OCI-LY1 (cell line): ENCODE results near the gene SLC17A2.

Experiments used
- H2AFZ ChIP-seq: fragments of 200-600 bp; sonication (generic), shearing (Covaris generic); 2 replicates; pipeline ENCODE4 v1.6.0; 2014; ENCODE audit warnings: antibody characterized with exemption, mild to moderate bottlenecking, low read length
- H3F3A ChIP-seq: fragments of 200-600 bp; sonication (generic), shearing (Covaris generic); 2 replicates; pipeline ENCODE4 v1.6.0; 2014; ENCODE audit warnings: mild to moderate bottlenecking, antibody characterized with exemption, low read length, moderate library complexity; ENCODE audit not compliant: insufficient read depth
- H3K27ac ChIP-seq: fragments of 200-600 bp; sonication (generic); 2 replicates; pipeline ENCODE4 v1.5.1; 2014; ENCODE audit warnings: low read length, mixed run types, mild to moderate bottlenecking, low read depth; ENCODE audit not compliant: poor library complexity, severe bottlenecking
- H3K27me3 ChIP-seq: fragments of 200-600 bp; sonication (generic); 2 replicates; pipeline ENCODE4 v1.6.0; 2014; ENCODE audit warnings: antibody characterized with exemption, mild to moderate bottlenecking, low read length, moderate library complexity; ENCODE audit not compliant: insufficient read depth
- H3K36me3 ChIP-seq: fragments of 200-600 bp; sonication (generic); 2 replicates; pipeline ENCODE4 v1.6.1; 2014; ENCODE audit warnings: mild to moderate bottlenecking, antibody characterized with exemption, low read length, moderate library complexity, mixed read lengths; ENCODE audit not compliant: insufficient read depth
- H3K4me1 ChIP-seq: fragments of 200-600 bp; sonication (generic); 2 replicates; pipeline ENCODE4 v1.5.1; 2014; ENCODE audit warnings: mild to moderate bottlenecking, low read length, moderate library complexity; ENCODE audit not compliant: insufficient read depth, severe bottlenecking
- H3K4me2 ChIP-seq: fragments of 200-600 bp; sonication (generic), shearing (Covaris generic); 2 replicates; pipeline ENCODE4 v1.6.1; 2014; ENCODE audit warnings: low read length
- H3K4me3 ChIP-seq: fragments of 200-600 bp; sonication (generic); 2 replicates; pipeline ENCODE4 v1.5.1; 2014; ENCODE audit warnings: low read length, low read depth, mild to moderate bottlenecking, mixed read lengths; ENCODE audit not compliant: poor library complexity, severe bottlenecking
- H3K79me2 ChIP-seq: fragments of 200-600 bp; shearing (Covaris generic); 2 replicates; pipeline ENCODE4 v1.6.1; 2016; ENCODE audit warnings: mixed run types, low read length, mixed read lengths; ENCODE audit not compliant: insufficient read depth
- H3K9ac ChIP-seq: fragments of 200-600 bp; sonication (generic), shearing (Covaris generic); 2 replicates; pipeline ENCODE4 v1.6.1; 2014; ENCODE audit warnings: mild to moderate bottlenecking, low read length, mixed read lengths
- H3K9me2 ChIP-seq: fragments of 200-600 bp; sonication (generic), shearing (Covaris generic); 2 replicates; pipeline ENCODE4 v1.6.1; 2014; ENCODE audit warnings: low read depth, mild to moderate bottlenecking, low read length, mixed read lengths
- H3K9me3 ChIP-seq: fragments of 200-600 bp; shearing (Covaris generic); 2 replicates; pipeline ENCODE4 v1.6.1; 2014; ENCODE audit warnings: low read length, mixed read lengths
- H4K20me1 ChIP-seq: fragments of 200-600 bp; sonication (generic), shearing (Covaris generic); 2 replicates; pipeline ENCODE4 v1.6.0; 2016; ENCODE audit warnings: mild to moderate bottlenecking, low read length; ENCODE audit not compliant: insufficient read depth
- CTCF ChIP-seq: fragments of 200-600 bp; sonication (generic), shearing (Covaris generic); IDR thresholded peaks from 2 replicates; pipeline ENCODE4 v1.5.1; 2017; ENCODE audit warnings: mild to moderate bottlenecking, antibody characterized with exemption, low read length, moderate library complexity, mixed read lengths
- EZH2 ChIP-seq: fragments of 200-600 bp; sonication (generic), shearing (Covaris generic); IDR thresholded peaks from 2 replicates; pipeline ENCODE4 v1.8.0; 2017; ENCODE audit warnings: borderline replicate concordance, mixed run types, mild to moderate bottlenecking, antibody characterized with exemption, low read length, moderate library complexity, mixed read lengths

The SLC17A2 gene

DNA sequence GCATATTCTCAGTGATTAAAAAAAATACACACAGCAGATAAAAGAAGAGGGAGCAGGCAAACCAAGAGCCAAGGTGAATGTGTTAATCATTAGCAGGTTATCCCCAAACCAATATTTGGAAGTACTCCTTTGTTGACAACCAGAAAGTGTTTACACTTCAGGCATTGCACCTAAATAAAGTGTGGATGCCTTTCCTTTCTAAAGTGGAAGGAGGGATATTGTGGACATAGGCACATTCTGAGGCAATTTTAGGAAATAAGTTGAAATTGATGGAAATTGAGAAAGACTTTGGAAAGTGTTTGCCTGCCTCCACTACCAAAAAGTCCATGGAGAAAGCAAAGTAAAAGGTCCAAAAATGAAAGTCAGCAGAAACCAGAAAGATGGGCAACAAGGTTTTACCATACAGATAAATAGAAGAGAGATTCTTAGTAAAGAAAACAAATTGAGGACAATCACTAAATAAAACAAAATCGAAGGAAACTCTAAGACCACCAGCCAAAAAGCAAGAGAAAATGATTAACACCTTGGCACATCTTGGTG lies 22.9 kb downstream of the SLC17A2 start:
- H2AFZ ChIP-seq = no peak overlapping the region

DNA sequence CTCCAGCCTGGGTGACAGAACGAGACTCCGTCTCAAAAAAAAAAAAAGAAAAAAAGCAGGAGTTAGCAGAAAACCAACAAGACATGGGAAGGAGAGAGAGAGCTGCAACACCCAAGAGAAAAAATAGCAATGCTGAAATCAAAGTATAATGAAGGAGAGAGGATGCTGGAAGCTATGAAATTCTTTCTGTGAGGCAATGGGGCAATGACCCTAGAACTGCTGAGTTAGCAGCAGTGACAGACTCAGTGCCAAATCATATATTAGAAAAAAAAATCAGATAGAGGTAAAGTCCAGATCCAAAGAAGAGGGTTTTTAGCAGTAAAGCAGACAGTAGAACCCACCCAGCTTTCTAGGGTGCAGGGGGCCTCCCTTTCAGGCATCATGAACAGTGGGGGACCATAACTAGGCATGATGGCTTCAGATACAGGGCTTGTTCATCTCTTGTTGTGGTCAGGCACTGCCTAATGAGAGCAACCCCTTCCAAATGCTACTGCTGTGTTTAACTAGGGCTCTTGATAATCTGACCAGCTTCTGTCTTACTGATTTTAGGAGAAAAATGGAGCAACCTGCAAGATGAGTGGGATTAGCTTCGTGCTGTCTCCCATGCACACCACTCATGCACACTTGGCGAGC lies 26.9 kb downstream of the SLC17A2 start:
- no peak overlapping the region for H2AFZ ChIP-seq
- H3F3A ChIP-seq = no peaks in the 10 kb centered on the region

More for the DNA sequence above, 22.9 kb downstream of the SLC17A2 start:
- Histone ChIP-seq H3K9me2 (no peaks in the 10 kb centered on the region), H3K36me3 (no peaks in the 10 kb centered on the region), H3K9ac (no peak overlapping the region), H3K9me3 (no peaks in the 10 kb centered on the region), H3K4me3 (no peak overlapping the region), H3K4me2 (no peak overlapping the region), H3K79me2 (no peaks in the 10 kb centered on the region), H3K27ac (no peak overlapping the region), H3K4me1 (no peaks in the 10 kb centered on the region), H3F3A (no peaks in the 10 kb centered on the region), H3K27me3 (no peaks in the 10 kb centered on the region), H4K20me1 (no peaks in the 10 kb centered on the region)
- TF ChIP-seq EZH2 (no peak), CTCF (no peak)

GRCh38 chr6:25902071-25902470 lies 28.4 kb downstream of the SLC17A2 start:
- no peak overlapping the region for H2AFZ ChIP-seq
- no peaks in the 10 kb centered on the region for H3K36me3 ChIP-seq
- no peaks in the 10 kb centered on the region for H3F3A ChIP-seq
- no peak for TF ChIP-seq EZH2
- TF ChIP-seq CTCF = no peak
- H3K4me1 ChIP-seq = no peaks in the 10 kb centered on the region
- H3K79me2 ChIP-seq = no peaks in the 10 kb centered on the region
- no peaks in the 10 kb centered on the region for H3K27me3 ChIP-seq
- no peaks in the 10 kb centered on the region for H4K20me1 ChIP-seq
- H3K9ac ChIP-seq = no peak overlapping the region
- no peak overlapping the region for H3K4me2 ChIP-seq
- no peaks in the 10 kb centered on the region for H3K9me3 ChIP-seq
- H3K27ac ChIP-seq = no peak overlapping the region
- H3K9me2 ChIP-seq = no peaks in the 10 kb centered on the region
- H3K4me3 ChIP-seq = no peak overlapping the region

More for the DNA sequence above, 26.9 kb downstream of the SLC17A2 start:
- TF ChIP-seq EZH2 = no peak
- no peak for TF ChIP-seq CTCF
- H3K4me3 ChIP-seq = no peak overlapping the region
- no peaks in the 10 kb centered on the region for H3K79me2 ChIP-seq
- H3K9ac ChIP-seq = no peak overlapping the region
- H4K20me1 ChIP-seq = no peaks in the 10 kb centered on the region
- H3K4me1 ChIP-seq = no peaks in the 10 kb centered on the region
- no peaks in the 10 kb centered on the region for H3K36me3 ChIP-seq
- H3K4me2 ChIP-seq = no peak overlapping the region
- H3K9me2 ChIP-seq = no peaks in the 10 kb centered on the region
- no peaks in the 10 kb centered on the region for H3K27me3 ChIP-seq
- no peak overlapping the region for H3K27ac ChIP-seq
- H3K9me3 ChIP-seq = no peaks in the 10 kb centered on the region
